ENCODE data around the gene ANXA5. TPM values are rescaled to one million over a fixed set of nuclear protein-coding genes. Genes with fewer than 3 reads are reported as not detected.

The ANXA5 gene
- total RNA-seq, 1 experiment from 2014 or later = 231 TPM

DNA sequence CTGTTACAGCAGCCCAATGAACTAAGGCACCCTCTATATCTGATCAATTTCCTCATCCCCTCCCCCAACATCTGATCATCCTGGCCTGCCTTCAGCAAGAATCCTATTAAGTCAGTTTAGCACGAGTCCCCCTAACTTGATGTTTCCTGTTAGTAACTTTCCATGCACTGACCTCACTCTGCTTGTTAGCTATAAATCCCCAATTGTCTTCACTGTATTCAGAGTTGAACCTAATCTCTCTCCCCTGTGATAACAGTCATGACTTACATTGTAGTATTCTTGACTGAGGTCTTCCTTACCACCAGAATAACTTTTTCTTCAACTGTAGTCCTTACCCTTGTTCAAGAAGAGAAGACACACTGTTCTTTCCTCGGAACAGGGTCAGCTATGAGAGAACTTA is 8.5 kb downstream of the ANXA5 start:
- no peak overlapping the region for H3T11ph ChIP-seq (ENCODE audit: low read length)
- Mint-ChIP-seq H3K27me3 (ENCODE audit: low read depth) (no peaks in the 10 kb centered on the region), H3K27ac (0 out of 7 replicates have a peak overlapping the region, but pooled peaks of 1 of the 3 experiments have one; percentile 3), H3K4me1 (peaks cover 10 to 17% of the 10 kb centered on the region in 2 experiments), H3K4me3 (no peak overlapping the region), H3K36me3 (ENCODE audit: insufficient read depth in 1 of 3, low read depth in 3 of 3) (peaks cover 10 to 36% (median 31%) of the 10 kb centered on the region in 3 experiments; a peak in 6 of 7 replicates), H3K9me3 (no peaks in the 10 kb centered on the region)
- no peak overlapping the region; the same call in 1 of the 2 replicates for H3K4ac ChIP-seq (ENCODE audit: low read depth, low read length)
- H2AK5ac ChIP-seq (ENCODE audit: insufficient read length, low read length) = no peak overlapping the region
- peaks cover 9% of the 10 kb centered on the region for H3K4me1 ChIP-seq (ENCODE audit: insufficient read depth, low read length)
- H3K79me2 ChIP-seq (ENCODE audit: insufficient read depth, low read length) = peaks cover 12% of the 10 kb centered on the region; the same call in 1 of the 2 replicates
- no peak overlapping the region for H3K56ac ChIP-seq (ENCODE audit: insufficient read length, low read depth, low read length)
- H3K14ac ChIP-seq (ENCODE audit: insufficient read depth, low read length) = no peak overlapping the region
- H2AFZ ChIP-seq (ENCODE audit: low read length) = no peak overlapping the region
- H3K9ac ChIP-seq (ENCODE audit: extremely low read depth, insufficient read length, low read length) = no peak overlapping the region
- no peak overlapping the region for H2BK12ac ChIP-seq (ENCODE audit: insufficient read length, low read depth, low read length)
- H2BK5ac ChIP-seq (ENCODE audit: insufficient read length, low read length) = no peak overlapping the region
- no peak overlapping the region for H2BK120ac ChIP-seq (ENCODE audit: low read depth, low read length, poor library complexity, severe bottlenecking)
- H3K27me3 ChIP-seq (ENCODE audit: insufficient read depth, low read length) = no peaks in the 10 kb centered on the region
- no peak overlapping the region for H3K4me2 ChIP-seq (ENCODE audit: insufficient read depth, insufficient read length, low read length)
- no peaks in the 10 kb centered on the region for H3K9me3 ChIP-seq (ENCODE audit: control insufficient read depth, low read depth, low read length)
- no peak overlapping the region for H3K18ac ChIP-seq (ENCODE audit: insufficient read length, low read depth, low read length)
- TF ChIP-seq, protein P1, sequence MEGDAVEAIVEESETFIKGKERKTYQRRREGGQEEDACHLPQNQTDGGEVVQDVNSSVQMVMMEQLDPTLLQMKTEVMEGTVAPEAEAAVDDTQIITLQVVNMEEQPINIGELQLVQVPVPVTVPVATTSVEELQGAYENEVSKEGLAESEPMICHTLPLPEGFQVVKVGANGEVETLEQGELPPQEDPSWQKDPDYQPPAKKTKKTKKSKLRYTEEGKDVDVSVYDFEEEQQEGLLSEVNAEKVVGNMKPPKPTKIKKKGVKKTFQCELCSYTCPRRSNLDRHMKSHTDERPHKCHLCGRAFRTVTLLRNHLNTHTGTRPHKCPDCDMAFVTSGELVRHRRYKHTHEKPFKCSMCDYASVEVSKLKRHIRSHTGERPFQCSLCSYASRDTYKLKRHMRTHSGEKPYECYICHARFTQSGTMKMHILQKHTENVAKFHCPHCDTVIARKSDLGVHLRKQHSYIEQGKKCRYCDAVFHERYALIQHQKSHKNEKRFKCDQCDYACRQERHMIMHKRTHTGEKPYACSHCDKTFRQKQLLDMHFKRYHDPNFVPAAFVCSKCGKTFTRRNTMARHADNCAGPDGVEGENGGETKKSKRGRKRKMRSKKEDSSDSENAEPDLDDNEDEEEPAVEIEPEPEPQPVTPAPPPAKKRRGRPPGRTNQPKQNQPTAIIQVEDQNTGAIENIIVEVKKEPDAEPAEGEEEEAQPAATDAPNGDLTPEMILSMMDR (conservative IDR thresholded peaks at IDR 0.05) = no peak
- peaks cover 4% of the 10 kb centered on the region for H3K79me1 ChIP-seq (ENCODE audit: insufficient read depth, low read depth, low read length, poor library complexity, severe bottlenecking)
- no peak overlapping the region for H3K23ac ChIP-seq (ENCODE audit: insufficient read length, low read depth, low read length)
- no peaks in the 10 kb centered on the region for H3K23me2 ChIP-seq (ENCODE audit: insufficient read length, low read depth, low read length, poor library complexity, severe bottlenecking)
- H4K91ac ChIP-seq (ENCODE audit: insufficient read length, low read depth, low read length) = no peak overlapping the region
- no peaks in the 10 kb centered on the region for H4K20me1 ChIP-seq (ENCODE audit: control insufficient read depth, insufficient read depth, insufficient read length)
- H4K8ac ChIP-seq (replicated peaks; ENCODE audit: insufficient read length, low read depth, low read length) = no peak overlapping the region
- H2BK20ac ChIP-seq (ENCODE audit: low read depth, low read length, poor library complexity, severe bottlenecking) = no peak overlapping the region
- no peak overlapping the region for H3K27ac ChIP-seq (ENCODE audit: insufficient read length, low read depth, low read length)
- WGBS (ENCODE audit: extremely low coverage, insufficient read length, low lambda C conversion rate) = no CpG with 5 or more reads among the region's 2 CpGs
- H2BK15ac ChIP-seq (ENCODE audit: low read depth, low read length) = no peak overlapping the region
- no peak for DNase-seq
- no peak overlapping the region for H4K5ac ChIP-seq (ENCODE audit: insufficient read length, low read depth, low read length)
